GM04503 (cell line): ENCODE data around the gene ZFHX3.
"Not testable (repeated sequence)": the region's sequence is repeated elsewhere in the genome, so short reads cannot be mapped to it uniquely, and the experiment has no call there.

ENCODE experiments used
- DNase-seq: peaks from one replicate; pipeline ENCODE4 v3.0.0-alpha.2; 2012; ENCODE audit warnings: low read depth

The ZFHX3 gene, protein sequence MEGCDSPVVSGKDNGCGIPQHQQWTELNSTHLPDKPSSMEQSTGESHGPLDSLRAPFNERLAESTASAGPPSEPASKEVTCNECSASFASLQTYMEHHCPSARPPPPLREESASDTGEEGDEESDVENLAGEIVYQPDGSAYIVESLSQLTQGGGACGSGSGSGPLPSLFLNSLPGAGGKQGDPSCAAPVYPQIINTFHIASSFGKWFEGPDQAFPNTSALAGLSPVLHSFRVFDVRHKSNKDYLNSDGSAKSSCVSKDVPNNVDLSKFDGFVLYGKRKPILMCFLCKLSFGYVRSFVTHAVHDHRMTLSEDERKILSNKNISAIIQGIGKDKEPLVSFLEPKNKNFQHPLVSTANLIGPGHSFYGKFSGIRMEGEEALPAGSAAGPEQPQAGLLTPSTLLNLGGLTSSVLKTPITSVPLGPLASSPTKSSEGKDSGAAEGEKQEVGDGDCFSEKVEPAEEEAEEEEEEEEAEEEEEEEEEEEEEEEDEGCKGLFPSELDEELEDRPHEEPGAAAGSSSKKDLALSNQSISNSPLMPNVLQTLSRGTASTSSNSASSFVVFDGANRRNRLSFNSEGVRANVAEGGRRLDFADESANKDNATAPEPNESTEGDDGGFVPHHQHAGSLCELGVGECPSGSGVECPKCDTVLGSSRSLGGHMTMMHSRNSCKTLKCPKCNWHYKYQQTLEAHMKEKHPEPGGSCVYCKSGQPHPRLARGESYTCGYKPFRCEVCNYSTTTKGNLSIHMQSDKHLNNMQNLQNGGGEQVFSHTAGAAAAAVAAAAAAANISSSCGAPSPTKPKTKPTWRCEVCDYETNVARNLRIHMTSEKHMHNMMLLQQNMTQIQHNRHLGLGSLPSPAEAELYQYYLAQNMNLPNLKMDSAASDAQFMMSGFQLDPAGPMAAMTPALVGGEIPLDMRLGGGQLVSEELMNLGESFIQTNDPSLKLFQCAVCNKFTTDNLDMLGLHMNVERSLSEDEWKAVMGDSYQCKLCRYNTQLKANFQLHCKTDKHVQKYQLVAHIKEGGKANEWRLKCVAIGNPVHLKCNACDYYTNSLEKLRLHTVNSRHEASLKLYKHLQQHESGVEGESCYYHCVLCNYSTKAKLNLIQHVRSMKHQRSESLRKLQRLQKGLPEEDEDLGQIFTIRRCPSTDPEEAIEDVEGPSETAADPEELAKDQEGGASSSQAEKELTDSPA (N-terminal part only)

DNA sequence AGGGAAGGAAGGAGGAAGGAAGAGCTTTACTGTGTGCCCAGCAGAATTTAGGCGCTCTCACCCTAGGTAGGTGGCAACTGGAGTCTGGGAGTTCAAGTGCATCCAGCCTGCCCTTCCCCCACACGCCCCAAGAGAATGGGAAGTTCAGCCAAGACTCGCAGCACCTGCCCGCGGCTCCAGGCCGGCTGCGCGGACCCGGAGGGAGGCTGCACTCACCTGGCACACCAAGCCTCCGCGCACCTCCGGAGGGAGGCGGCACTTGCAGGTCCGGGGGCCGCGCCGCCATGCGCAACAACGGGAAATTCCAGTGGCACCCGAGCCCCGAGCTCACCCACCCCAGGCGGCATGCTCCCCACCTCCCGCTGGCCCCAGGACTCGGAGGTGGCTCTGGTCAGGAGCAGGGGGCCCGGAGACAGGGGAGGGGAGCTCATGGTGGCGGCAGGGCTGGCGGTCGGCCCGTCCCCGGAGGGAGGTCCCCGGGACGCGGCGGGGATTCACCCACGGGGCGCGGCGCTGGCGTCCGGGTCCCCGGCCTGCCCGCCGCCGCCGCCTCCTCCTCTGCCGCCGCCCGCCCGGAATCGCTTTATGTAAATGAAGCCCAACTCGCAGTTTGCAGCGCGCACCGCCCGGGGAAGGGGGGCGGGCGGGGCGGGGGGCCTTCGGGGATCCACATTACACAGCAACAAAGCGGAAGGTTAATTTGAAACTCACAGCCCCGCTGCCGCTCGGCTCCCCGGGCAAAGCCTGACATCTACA is at the start of gene ZFHX3:
Gene ZFHX3, minus strand, starts transcription at position 593 of the 756 bp plus-strand sequence. CDS start 87,983 bp downstream, outside the sequence.
- DNase-seq, result no peak

DNA sequence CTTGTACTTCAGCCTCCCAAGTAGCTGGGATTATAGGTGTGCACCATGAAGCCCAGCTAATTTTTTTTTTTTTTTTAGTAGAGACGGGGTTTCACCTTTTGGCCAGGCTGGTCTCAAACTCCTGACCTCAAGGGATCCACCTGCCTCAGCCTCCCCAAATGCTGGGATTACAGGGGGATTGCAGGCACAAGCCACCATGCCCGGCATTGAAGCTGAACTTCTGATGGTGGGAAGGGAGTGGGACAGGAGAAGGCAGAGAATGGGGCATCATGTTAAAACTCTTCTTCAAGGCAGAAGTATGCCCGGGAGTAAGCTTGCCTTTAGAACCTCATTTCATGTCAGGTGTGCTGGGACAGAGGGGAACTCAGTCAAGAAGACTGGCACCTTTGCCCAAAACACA is 48.6 kb upstream of the ZFHX3 start:
- no peak for DNase-seq

DNA sequence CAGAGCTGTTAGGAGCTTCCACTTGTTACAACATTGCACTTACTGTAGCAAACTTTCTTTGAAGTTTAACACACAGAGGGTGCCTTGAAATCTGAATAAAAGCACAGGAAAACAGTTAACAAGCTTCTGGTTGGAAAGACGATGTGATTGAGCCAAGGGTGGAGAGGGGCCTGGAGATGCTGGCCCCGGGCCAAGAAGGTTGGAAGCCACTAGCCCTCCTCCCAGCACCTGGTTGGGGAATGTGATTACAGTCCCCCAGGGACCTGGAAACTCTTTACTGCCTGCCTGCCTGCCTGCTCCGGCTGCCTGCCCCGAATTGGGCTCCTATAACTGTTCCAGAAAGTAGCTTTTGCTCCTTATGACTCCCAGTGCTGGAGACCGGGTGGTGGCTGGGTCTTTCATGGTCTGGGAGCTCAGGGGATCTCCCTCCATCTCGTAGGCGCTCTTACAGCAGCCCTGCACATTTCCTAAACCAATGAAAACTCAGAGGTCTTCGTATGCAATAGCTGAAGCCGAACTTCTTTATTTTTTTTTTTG is 48.0 kb upstream of the ZFHX3 start:
- no peak for DNase-seq

DNA sequence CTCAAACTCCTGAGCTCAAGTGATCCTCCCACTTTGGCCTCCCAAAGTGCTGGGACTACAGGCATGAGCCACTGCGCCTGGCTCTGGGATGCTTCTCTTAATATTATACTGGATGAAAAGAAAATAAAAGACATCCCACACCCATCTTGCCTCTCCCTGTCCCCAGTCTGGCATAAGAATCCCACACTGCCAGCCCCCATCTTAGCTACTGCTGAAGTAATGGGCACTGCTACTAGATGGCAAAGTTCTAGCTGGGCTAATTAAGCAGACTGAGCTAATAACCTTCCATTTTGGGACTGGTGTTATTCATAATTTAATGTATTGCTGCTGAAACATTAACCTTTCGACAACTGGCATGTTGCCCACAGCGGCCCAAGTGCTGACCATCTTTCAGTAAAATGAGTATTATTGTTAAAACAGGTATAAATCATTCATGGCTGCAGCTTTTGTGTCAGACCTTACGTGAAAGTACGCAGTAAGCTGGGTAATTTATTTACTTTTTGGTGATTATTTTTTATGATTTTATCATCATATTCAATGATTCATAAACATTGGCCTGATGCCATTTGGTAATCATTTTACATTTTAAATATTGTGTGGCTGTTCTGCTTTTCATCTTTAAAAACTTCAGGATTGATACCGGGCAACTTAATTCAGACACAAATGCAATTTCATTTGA is 47.4 kb upstream of the ZFHX3 start:
- no peak for DNase-seq

DNA sequence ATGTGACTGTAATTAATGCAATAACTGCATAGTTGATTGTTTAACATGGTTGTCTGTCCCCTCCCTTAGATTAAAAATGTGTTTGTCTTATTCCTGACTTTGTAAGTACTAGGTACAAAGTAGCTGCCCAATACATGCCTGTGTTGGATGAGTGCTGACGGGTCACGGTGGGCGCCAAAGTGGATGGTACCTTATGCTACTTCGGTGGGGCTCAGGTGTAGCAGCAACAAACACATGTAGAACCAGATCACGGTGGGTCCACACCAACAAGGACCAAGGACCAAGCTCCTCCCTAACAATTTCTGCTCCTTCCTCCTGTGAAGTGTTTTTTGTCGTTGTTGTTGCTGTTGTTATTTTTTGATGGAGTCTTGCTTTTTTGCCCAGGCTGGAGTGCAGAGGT is 46.4 kb upstream of the ZFHX3 start:
- DNase-seq, result no peak

DNA sequence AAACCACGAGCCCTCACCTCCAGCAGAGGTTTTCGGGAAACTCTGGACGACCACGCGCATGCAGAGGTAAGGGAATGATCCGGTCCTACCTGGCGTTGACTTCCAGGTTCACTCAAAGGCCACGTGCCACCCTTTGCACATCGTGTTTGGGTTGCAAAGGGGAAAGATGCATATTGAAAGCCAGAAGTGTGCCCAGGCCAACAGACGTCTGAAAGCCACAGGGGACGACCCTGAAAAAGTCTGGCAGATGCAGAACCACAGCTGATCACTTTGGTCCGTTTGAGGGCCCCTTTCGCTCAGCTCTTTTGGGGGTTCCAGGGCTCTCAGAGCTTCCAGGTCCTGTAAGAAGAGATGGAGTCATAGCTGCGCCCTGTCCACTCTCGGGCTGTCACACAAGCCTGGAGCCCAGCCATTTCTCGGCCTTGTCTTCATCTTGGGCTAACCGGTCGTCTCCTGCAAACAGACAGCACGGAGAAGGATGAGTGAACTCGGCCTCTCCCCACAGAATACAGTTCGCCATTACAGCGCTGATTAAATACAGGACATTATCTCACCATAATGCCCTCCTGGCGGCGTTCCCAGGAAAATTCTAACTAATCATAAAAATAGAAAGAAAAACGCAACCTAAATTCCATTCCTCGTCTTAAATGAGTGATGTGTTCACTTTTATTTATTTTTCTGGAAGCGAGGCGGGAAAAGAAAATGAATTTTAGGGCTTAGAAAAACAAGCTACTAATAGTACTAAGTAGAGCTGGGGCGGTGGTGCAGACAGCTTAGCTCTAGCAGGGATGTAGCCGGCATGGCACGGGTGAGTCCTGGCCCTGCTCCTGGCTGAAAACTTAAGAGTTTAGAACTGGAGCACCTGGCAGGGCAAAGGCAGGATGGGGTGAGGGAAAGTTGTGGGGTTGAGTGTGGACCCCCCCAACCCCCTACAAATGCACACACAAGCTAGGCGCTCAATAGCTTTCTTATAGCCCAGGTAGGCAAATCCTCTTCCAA is 45.5 kb upstream of the ZFHX3 start:
- no peak for DNase-seq

DNA sequence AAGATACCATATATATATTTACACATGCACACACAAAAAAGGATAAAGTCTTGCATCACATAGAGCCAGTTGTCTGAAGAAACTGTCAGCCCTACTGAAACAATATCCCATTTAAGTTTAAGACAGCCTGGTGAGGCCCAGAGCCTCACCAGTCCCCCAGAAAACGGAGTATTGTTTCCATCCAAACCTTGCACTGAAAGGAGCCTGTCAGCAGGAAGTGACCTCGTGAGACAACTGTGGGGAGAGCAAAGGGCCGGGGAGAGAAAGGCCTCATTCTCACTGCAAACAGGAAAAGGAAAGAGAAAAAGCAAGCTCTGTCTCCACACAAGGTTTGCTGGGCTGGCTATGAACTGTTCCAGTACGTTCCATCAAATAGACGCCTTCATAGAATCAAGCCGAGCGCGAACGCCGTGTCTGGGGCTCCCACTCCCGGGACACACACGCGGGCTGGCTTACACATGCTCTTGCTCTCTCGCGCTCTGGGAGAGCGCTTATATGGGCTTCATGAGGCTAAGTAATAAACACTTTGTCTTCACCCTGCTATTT is 44.4 kb upstream of the ZFHX3 start:
- no peak for DNase-seq

DNA sequence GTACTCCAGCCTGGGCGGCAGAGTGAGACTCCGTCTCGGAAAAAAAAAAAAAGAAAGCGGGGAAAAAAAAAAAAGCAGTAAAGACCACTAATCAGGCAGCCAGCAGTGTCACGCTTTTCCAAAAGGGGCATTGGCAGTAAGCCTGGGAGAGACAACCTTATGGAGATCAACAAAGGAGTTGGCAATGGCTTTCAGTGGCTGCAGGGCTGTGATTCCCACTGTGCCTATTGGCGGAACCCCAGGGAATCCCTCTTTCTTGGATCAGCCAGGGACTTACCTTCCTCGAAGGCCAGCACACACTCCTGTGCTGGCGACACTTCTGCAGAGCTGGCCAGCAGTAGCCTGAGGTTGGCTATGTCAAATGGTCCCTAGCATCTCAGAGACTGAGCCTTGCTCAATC is 43.2 kb upstream of the ZFHX3 start:
- no peak for DNase-seq

DNA sequence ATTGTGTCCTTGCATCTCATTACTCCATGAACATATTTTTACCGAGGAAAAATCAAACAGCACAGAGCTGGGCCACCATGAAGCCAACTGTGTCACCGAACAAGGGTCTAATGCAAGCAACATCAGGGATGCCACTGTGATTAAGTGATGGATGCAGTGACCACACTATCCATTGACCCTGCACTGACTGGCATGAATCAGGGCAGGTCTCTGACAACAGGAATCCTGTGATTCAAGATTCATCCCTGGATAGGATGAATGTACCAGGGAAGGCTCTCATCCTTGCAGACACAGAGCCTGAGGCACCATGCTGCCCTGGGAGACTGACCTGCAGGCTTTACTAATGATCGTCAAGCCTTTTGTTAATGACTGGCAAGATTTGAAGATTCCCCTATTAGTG is 41.5 kb upstream of the ZFHX3 start:
- no peak for DNase-seq

DNA sequence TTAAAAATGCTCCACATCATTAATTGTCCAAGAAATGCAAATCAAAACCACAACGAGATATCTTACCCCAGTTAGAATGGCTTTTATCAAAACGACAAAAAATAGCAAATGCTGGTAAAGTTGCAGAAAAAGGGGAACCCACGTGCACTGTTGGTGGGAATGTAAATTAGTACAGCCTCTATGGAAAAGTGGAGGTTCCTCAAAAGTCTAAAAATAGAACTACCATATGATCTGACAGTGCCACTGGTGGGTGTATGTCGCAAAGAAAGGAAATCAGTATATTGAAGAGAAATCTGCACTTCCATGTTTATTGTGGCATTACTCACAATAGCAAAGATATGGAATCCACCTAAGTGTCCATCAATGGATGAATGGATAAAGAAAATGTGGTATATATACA is 38.2 kb upstream of the ZFHX3 start:
- no peak for DNase-seq

DNA sequence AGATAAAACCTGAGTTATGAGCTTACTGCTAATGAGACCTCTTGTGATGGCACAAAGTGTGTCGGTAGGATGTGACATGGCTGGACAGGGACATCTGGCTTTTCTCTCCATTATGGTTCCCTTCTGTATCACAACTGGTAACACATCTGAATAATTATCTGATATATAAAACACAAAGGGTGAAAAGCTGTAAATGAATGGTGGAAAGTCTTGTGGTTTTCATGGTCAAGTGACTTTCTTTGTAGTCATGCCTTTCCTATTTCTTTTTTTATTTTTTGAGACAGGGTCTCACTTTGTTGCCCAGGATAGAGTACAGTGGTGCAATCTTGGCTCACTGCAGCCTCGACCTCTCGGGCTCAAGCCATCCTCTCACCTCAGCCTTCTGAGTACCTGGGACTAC is 35.3 kb upstream of the ZFHX3 start:
- no peak for DNase-seq

DNA sequence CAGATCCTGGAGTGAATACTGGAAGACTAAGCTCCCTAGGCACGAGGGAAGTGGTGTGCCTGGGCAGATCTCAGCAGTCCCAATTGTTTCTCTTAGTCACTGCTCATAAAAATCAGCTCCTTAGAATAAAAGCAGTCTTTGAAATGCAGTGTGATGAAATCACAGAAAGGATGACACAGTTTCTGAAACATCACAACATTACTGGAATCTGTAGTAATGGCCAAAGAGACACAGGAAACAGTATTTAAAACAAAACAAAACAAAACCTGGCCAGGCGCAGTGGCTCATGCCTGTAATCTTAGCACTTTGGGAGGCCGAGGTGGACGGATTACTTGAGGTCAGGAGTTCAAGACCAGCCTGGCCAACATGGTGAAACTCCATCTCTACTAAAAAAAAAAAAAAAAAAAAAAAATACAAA is 34.7 kb upstream of the ZFHX3 start:
- peak; percentile 99 for DNase-seq

DNA sequence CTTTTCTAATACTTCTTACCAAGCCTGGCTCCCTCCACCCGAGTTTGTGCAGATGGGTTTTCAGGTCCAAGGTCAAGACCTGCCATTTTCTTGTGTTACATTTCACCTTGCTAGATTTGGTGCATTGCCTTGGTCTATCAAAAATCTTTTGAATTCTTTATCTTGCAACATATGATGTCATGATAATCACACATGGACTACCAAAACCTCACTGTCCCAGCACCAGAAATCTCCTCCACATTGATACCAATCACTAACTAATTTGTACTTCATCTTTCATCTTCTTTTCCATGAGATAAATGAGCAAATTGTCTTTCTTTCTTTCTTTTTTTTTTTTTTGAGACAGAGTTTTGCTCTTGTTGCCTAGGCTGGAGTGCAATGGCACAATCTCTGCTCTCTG is 33.0 kb upstream of the ZFHX3 start:
- DNase-seq, result no peak

DNA sequence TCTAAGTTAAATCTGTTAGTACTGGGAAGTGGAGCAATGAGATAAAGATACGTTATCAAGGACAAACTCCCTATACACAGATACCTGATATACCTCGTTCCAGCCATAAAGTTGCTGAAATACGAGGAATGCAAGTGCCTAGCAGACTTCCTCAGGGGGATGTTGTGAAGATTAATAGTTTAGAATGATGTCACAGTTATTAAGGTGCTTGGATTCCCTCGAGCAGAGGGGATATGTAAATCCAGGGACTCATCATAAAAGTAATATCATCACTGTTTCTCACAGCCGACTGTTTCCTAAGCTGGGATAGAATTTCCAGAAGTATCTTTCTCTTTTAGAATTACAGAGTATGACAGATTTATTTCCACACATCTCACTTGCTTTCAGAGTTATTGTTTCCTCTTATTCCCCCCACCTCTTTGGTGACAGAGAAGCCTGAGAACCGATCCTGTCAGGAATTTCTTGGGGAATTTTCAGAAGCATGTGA is 28.4 kb upstream of the ZFHX3 start:
- no peak for DNase-seq

DNA sequence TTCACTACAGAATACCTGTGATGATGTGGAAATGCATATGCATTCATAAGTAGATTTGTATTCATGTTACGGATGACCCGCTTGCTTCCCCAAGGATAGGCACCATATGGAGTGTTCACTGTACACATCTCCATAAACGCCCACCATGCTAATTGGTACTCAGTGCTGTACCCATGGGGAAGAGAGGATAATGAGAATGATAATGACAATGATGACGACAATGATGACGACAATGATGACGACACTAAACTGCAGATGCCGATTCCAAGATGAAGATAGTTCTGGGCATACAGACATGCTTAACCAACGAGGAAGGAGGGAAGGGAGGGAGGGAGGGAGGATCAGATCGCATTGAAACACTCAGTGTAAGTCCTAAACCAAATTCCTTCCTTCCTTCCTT is 26.5 kb upstream of the ZFHX3 start:
- no peak for DNase-seq

DNA sequence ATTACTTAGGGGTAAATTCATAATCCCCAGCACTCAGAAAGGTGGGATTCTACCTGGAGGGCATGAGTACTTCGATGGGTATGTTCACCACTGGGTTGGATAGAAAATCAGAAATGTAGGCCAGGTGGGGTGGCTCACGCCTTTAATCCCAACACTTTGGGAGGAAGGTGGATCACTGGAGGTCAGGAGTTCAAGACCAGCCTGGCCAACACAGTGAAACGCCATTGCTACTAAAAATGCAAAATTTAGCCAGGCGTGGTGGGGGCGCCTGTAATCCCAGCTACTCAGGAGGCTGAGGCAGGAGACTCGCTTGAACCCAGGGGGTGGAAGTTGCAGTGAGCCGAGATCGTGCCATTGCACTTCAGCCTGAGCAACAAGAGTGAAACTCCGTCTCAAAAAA is 24.1 kb upstream of the ZFHX3 start:
- DNase-seq, result not testable (repeated sequence)

DNA sequence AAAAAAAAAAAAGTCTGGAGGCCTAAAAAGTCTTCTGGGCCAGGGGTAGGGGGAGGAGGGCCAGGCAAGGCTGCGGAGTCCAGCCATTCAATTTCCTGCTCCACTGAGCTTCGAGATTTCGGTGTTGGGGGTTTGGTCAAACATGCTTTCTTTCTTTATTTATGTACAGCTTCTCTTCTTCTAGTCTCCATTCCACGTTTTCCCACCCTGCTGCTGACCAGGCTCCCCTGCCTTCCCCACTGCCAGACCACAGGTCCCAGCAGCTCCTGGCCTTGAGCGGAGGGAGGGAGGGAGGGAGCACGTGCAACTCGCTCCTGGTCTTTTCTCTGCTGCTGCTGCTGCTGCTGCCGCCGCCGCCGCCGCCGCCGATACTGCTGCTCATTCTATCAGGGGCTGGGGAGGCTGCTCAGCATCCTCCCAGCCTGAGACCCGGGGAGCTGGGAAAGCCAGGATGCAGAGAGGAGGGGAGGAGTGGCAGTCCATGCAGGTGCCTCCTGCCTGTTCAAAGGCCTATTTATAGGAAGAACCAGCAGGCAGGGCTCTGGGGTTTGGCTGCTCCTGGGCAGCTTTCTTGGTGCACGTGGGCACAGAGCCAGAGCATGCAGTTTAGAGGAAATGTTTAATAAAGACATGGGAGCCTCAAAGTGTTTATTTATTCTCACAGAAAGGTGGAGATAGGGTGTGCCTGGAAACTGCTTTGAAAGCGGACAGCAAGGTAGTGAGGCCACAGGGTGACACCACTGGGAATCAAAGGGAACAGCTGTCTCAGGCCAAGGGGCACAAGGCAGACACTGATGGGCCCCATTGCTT is 23.4 kb upstream of the ZFHX3 start:
- no peak for DNase-seq

DNA sequence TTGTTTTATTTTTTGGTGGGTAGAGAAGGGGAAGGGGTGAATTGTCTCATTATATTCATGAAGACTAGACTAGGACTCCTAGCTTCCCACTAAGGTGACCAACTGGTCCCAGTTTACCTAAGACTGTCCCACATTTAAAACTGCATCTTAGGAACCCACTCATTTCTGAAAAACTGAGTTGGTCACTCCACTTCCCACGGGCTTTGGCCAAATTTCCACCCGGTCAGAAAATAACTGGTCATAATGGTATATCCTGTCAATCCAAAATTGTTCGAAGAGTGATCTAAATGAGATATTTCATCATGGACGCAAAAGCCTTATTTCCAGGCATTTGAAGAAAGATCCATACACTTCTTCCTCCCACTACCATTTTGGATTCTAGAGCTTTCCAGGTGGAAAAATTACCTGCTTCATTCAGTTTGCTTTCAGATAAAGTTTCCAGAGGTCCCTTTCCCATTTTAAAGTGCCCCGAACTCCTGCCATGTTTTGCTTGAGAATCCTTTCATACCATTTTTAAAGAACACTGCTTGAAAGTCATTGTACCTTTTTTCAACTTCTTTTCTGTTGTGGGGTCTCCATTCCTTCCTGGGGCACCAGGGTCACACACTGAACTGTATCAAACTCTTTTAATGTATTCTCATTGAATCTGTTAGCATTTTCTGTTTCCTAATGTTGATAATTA is 21.8 kb upstream of the ZFHX3 start:
- no peak for DNase-seq
